Measurements from ENCODE around the gene ACAD11. TPM values are rescaled to one million over a fixed set of nuclear protein-coding genes. Genes with fewer than 3 reads are reported as not detected.

ACAD11 gene
- total RNA-seq, 1 experiment from 2014 or later: 15.6 TPM

DNA sequence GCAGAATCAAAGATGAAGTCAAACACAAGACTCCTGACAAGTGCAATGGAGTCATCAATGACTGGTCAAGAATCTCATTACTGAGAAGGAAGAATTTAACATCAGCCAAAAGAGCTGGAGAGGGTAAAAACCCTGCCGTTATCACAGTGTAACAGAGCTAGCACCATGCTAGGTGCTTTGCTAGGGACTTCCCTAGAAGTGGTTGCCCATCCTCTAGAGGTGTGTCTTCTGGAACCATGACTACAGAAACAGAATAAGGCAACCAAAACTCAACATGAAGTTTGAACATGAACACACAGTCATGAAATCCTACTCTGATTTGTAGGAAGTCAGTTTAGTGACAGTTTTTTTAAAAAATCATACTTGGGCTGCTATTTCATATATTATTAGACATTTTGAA, 9.5 kb downstream of the ACAD11 start:
- Histone ChIP-seq H3K18ac (ENCODE audit: insufficient read length, low read depth, low read length) (no peak overlapping the region), H2BK5ac (ENCODE audit: insufficient read length, low read length) (no peak overlapping the region), H4K91ac (ENCODE audit: insufficient read length, low read depth, low read length) (no peak overlapping the region), H3K23ac (ENCODE audit: insufficient read length, low read depth, low read length) (no peak overlapping the region), H4K5ac (ENCODE audit: insufficient read length, low read depth, low read length) (no peak overlapping the region), H2AFZ (ENCODE audit: low read length) (no peak overlapping the region), H3K27me3 (ENCODE audit: insufficient read depth, low read length) (no peaks in the 10 kb centered on the region), H3K14ac (ENCODE audit: insufficient read depth, low read length) (no peak overlapping the region), H3K4ac (ENCODE audit: low read depth, low read length) (no peak overlapping the region), H3K23me2 (ENCODE audit: insufficient read length, low read depth, low read length, poor library complexity, severe bottlenecking) (no peaks in the 10 kb centered on the region), H2BK120ac (ENCODE audit: low read depth, low read length, poor library complexity, severe bottlenecking) (no peak overlapping the region), H4K8ac (replicated peaks; ENCODE audit: insufficient read length, low read depth, low read length) (no peak overlapping the region), H3K4me2 (ENCODE audit: insufficient read depth, insufficient read length, low read length) (no peak overlapping the region), H4K20me1 (ENCODE audit: control insufficient read depth, insufficient read depth, insufficient read length) (no peaks in the 10 kb centered on the region), H3T11ph (ENCODE audit: low read length) (no peak overlapping the region), H2BK12ac (ENCODE audit: insufficient read length, low read depth, low read length) (no peak overlapping the region), H2AK5ac (ENCODE audit: insufficient read length, low read length) (no peak overlapping the region), H2BK20ac (ENCODE audit: low read depth, low read length, poor library complexity, severe bottlenecking) (no peak overlapping the region), H3K9me3 (ENCODE audit: control insufficient read depth, low read depth, low read length) (no peaks in the 10 kb centered on the region), H3K4me1 (ENCODE audit: insufficient read depth, low read length) (no peaks in the 10 kb centered on the region), H3K79me1 (ENCODE audit: insufficient read depth, low read depth, low read length, poor library complexity, severe bottlenecking) (no peaks in the 10 kb centered on the region), H3K27ac (ENCODE audit: insufficient read length, low read depth, low read length) (no peak overlapping the region), H2BK15ac (ENCODE audit: low read depth, low read length) (no peak overlapping the region), H3K9ac (ENCODE audit: extremely low read depth, insufficient read length, low read length) (no peak overlapping the region), H3K56ac (ENCODE audit: insufficient read length, low read depth, low read length) (no peak overlapping the region), H3K79me2 (ENCODE audit: insufficient read depth, low read length) (no peaks in the 10 kb centered on the region)
- Mint-ChIP-seq H3K9me3 (no peaks in the 10 kb centered on the region), H3K27me3 (ENCODE audit: low read depth) (no peaks in the 10 kb centered on the region), H3K36me3 (ENCODE audit: insufficient read depth in 1 of 3, low read depth in 3 of 3) (no peaks in the 10 kb centered on the region), H3K4me1 (no peaks in the 10 kb centered on the region), H3K27ac (no peak overlapping the region), H3K4me3 (no peak overlapping the region)
- no peak for TF ChIP-seq CTCF (conservative IDR thresholded peaks at IDR 0.05)
- no CpG with 5 or more reads among the region's 1 CpG for WGBS (ENCODE audit: extremely low coverage, insufficient read length, low lambda C conversion rate)
- DNase-seq: no peak
